Right lobe of liver (tissue), 6 donors: ENCODE measurements around the gene INSR. TPM values are rescaled to one million over a fixed set of nuclear protein-coding genes. Genes with fewer than 3 reads are reported as not detected.

Source experiments
- ATAC-seq, 4 donors: fragments of 200-7000 bp; cut with Tn5 transposase; one replicate each; pipeline ENCODE4 v1.9.1; 2020; ENCODE audit warnings: mild to moderate bottlenecking in 4 of 4, moderate library complexity in 4 of 4
- DNase-seq, 3 donors: peaks; one replicate each; pipeline ENCODE4 v3.0.0-alpha.2; 2020
- H3K27ac ChIP-seq, 3 donors: fragments of 200-600 bp; one replicate each; pipeline ENCODE4 v1.8.0; 2022
- H3K27me3 ChIP-seq, 2 donors: fragments of 200-600 bp; one replicate each; pipeline ENCODE4 v1.8.0; 2022
- H3K36me3 ChIP-seq, 4 donors: fragments of 200-600 bp; sonication (generic) in 1 of 4; one replicate each; pipeline versions ENCODE4 v1.5.1 to v1.8.0; 2017 to 2022; ENCODE audit warnings: control low read depth in 1 of 4
- H3K4me1 ChIP-seq, 4 donors: fragments of 200-600 bp; sonication (generic) in 1 of 4; one replicate each; pipeline versions ENCODE4 v1.5.1 to v1.8.0; 2017 to 2022; ENCODE audit warnings: control low read depth in 1 of 4
- H3K4me3 ChIP-seq, 3 donors: fragments of 200-600 bp; one replicate each; pipeline ENCODE4 v1.8.0; 2022
- H3K9me3 ChIP-seq, 4 donors: fragments of 200-600 bp; sonication (generic) in 1 of 4; one replicate each; pipeline versions ENCODE4 v1.5.1 to v1.8.0; 2017 to 2022; ENCODE audit warnings: control low read depth in 1 of 4
- CTCF ChIP-seq, 4 donors: fragments of 200-600 bp in 3 of 4; fragments of 450-650 bp in 1 of 4; IDR thresholded peaks; one replicate each; pipeline versions ENCODE4 v1.5.1 to v1.8.0; 2016 to 2022; ENCODE audit warnings: antibody characterized with exemption in 4 of 4, mild to moderate bottlenecking in 2 of 4
- POLR2A ChIP-seq: fragments of 450-650 bp; IDR thresholded peaks from one replicate; pipeline ENCODE4 v1.6.1; 2017; ENCODE audit warnings: antibody characterized with exemption, mild to moderate bottlenecking
- WGBS: methylation state at CpG from one replicate; pipeline ENCODE4 v1.1.6; 2018; ENCODE audit warnings: low coverage, low lambda C conversion rate; ENCODE audit not compliant: insufficient coverage; ENCODE audit errors: missing lambda C conversion rate; 5-methylcytosine and 5-hydroxymethylcytosine counted together
- intact Hi-C, 2 donors: fragments of 100-400 bp; cut with DNase I; formaldehyde crosslinking; loops; one replicate each; pipeline versions ENCODE4 v1.11.2 to v1.14.1; 2022
- total RNA-seq, 6 experiments: library from RNA; depleted of rRNA in 2 of 6; stranded (reverse); fragments of >200 nt in 2 of 6; fragmentation: NEBNext Ultra II Directional in 3 of 6; extraction: Animal tissue kit (Norgen Biotek cat#: 25700) in 3 of 6; gene quantifications; one replicate each; pipeline versions ENCODE4 v1.1.0 to v1.2.4, GENCODE V29; 2016 to 2023
- donor health status: DM: no; HTN: yes; CAD: no.
- donor health status: DM: no; HTN: no; CAD: no.
- donor health status: DM: no; HTN: no; CAD: no.
- donor health status: DM: no; HTN: yes; CAD: no.
- donor health status: DM: no; HTN: yes; CAD: no.

The INSR gene
- total RNA-seq, 6 experiments from 2014 or later = 82.7 to 121 (median 106) TPM

- no peaks in the 10 kb centered on the region for H3K9me3 ChIP-seq
- intact Hi-C loops = no loop called here
- DNase-seq (no peak), ATAC-seq (no peak)
- H3K27ac ChIP-seq = no peak overlapping the region
- no peaks in the 10 kb centered on the region for H3K27me3 ChIP-seq
- peaks cover 0 to 5% (median 0%) of the 10 kb centered on the region in 4 donors for H3K4me1 ChIP-seq
- no peaks in the 10 kb centered on the region for H3K36me3 ChIP-seq
- no peak overlapping the region for H3K4me3 ChIP-seq
- TF ChIP-seq CTCF (IDR thresholded peaks at IDR 0.05) (no peak), POLR2A (no peak)
- 67% methylated on average over 4 of the region's 4 CpGs for WGBS
Measured at GRCh38 chr19:7238051-7238450, 56.2 kb downstream of the INSR start.

- no peaks in the 10 kb centered on the region for H3K9me3 ChIP-seq
- no peak overlapping the region for H3K27ac ChIP-seq
- DNase-seq (no peak), ATAC-seq (no peak)
- WGBS = 61% methylated on average over 3 of the region's 5 CpGs
- H3K36me3 ChIP-seq = no peaks in the 10 kb centered on the region
- H3K27me3 ChIP-seq = no peaks in the 10 kb centered on the region
- TF ChIP-seq POLR2A = no peak
- no peak for TF ChIP-seq CTCF (IDR thresholded peaks at IDR 0.05)
- peaks cover 0 to 5% (median 0%) of the 10 kb centered on the region in 4 donors for H3K4me1 ChIP-seq
- intact Hi-C loops = no loop called here
- H3K4me3 ChIP-seq = no peak overlapping the region
Measured at GRCh38 chr19:7236153-7236552, 58.1 kb downstream of the INSR start.

- Histone ChIP-seq H3K4me3 (no peak overlapping the region), H3K4me1 (peaks cover 0 to 17% (median 0%) of the 10 kb centered on the region in 4 donors), H3K9me3 (no peaks in the 10 kb centered on the region), H3K27me3 (no peaks in the 10 kb centered on the region), H3K27ac (no peak overlapping the region), H3K36me3 (no peaks in the 10 kb centered on the region)
- no peak for DNase-seq
- TF ChIP-seq CTCF (IDR thresholded peaks at IDR 0.05) (no peak), POLR2A (no peak)
- peak; percentile 42 to 65 (median 50) for ATAC-seq
- WGBS = 50% methylated on average over 1 of the region's 9 CpGs
- intact Hi-C loops = no loop called here
Measured at GRCh38 chr19:7230826-7231225, 63.4 kb downstream of the INSR start.

DNA sequence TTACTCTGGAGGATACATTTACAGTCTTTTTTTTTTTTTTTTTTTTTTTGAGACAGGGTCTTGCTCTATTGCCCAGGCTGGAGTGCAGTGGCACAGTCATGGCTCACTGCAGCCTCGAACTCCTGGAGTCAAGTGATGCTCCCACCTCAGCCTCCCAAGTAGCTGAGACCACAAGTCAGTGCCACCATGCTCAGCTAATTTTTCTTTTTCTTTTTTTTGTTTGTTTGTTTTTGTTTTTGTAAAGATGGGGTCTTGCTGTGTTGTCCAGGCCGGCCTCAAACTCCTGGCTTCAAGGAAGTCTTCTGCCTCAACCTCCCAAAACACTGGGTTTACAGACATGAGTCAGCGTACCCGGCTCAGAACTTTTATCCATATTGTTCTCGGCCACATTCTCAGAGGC, 64.5 kb downstream of the INSR start:
- H3K36me3 ChIP-seq = no peaks in the 10 kb centered on the region
- no peak overlapping the region for H3K4me3 ChIP-seq
- TF ChIP-seq CTCF (IDR thresholded peaks at IDR 0.05) (no peak), POLR2A (no peak)
- WGBS = 82% methylated on average over 5 of the region's 5 CpGs
- H3K27me3 ChIP-seq = no peaks in the 10 kb centered on the region
- intact Hi-C loops = no loop called here
- no peak for DNase-seq
- H3K9me3 ChIP-seq = no peaks in the 10 kb centered on the region
- no peak overlapping the region for H3K27ac ChIP-seq
- peaks cover 0 to 20% (median 4%) of the 10 kb centered on the region in 4 donors for H3K4me1 ChIP-seq
- no peak for ATAC-seq
